ENCODE results near the gene SETBP1. TPM values are rescaled to one million over a fixed set of nuclear protein-coding genes. Genes with fewer than 3 reads are reported as not detected.

The SETBP1 gene
- total and polyA plus RNA-seq, 3 experiments from 2014 or later: 0.22 to 14.1 (median 13.9) TPM

- ChIA-PET POLR2A (no interaction called here), CTCF (interaction anchor here (1.1 to 1.3 kb wide), 3 partner anchors 18 to 34 kb away, joined by 3 to 4 read pairs (median 4); no protein-coding TSS in a partner anchor)
- H3K9me3 ChIP-seq (ENCODE audit: low read length): no peaks in the 10 kb centered on the region
Measured at GRCh38 chr18:44841752-44842587, 161.3 kb downstream of the SETBP1 start.

GRCh38 chr18:44842588-44843412 is 162.1 kb downstream of the SETBP1 start:
- H3K27me3 Mint-ChIP-seq: peaks cover 0 to 5% of the 10 kb centered on the region in 2 donors
- Histone ChIP-seq H3K27ac (ENCODE audit: low read depth, low read length) (no peak overlapping the region), H3K27me3 (ENCODE audit: insufficient read depth, low read length, poor library complexity, severe bottlenecking) (no peaks in the 10 kb centered on the region), H3K4me1 (ENCODE audit: insufficient read depth, low read length) (peaks cover 13% of the 10 kb centered on the region), H3K4me3 (ENCODE audit: low read length) (no peak overlapping the region), H3K36me3 (ENCODE audit: insufficient read depth, low read length) (no peaks in the 10 kb centered on the region), H3K9me3 (ENCODE audit: low read length) (no peaks in the 10 kb centered on the region)
- H3K4me1 Mint-ChIP-seq: peaks cover 8 to 24% (median 23%) of the 10 kb centered on the region in 3 donors
- no peaks in the 10 kb centered on the region for H3K9me3 Mint-ChIP-seq
- ChIA-PET CTCF (interaction anchor here (1.1 kb wide), 1 partner anchor 34 kb away, joined by 3 read pairs; no protein-coding TSS in a partner anchor), POLR2A (no interaction called here)
- no peaks in the 10 kb centered on the region for H3K36me3 Mint-ChIP-seq
- peak overlapping the region in 2 of 8 donors; percentile 9 to 72 for H3K27ac Mint-ChIP-seq
- H3K4me3 Mint-ChIP-seq: no peak overlapping the region
- no peak for DNase-seq

More at GRCh38 chr18:44841752-44842587, 161.3 kb downstream of the SETBP1 start:
- H3K27ac ChIP-seq (ENCODE audit: low read depth, low read length): no peak overlapping the region
- Mint-ChIP-seq H3K27me3 (peaks cover 0 to 5% of the 10 kb centered on the region in 2 donors), H3K4me1 (peaks cover 8 to 24% (median 23%) of the 10 kb centered on the region in 3 donors), H3K4me3 (no peak overlapping the region), H3K27ac (peak overlapping the region in 3 of 8 donors; percentile 2 to 72 (median 9)), H3K9me3 (no peaks in the 10 kb centered on the region), H3K36me3 (no peaks in the 10 kb centered on the region)
- H3K4me3 ChIP-seq (ENCODE audit: low read length): no peak overlapping the region
- H3K4me1 ChIP-seq (ENCODE audit: insufficient read depth, low read length): peaks cover 13% of the 10 kb centered on the region
- no peak for DNase-seq
- H3K36me3 ChIP-seq (ENCODE audit: insufficient read depth, low read length): no peaks in the 10 kb centered on the region
- H3K27me3 ChIP-seq (ENCODE audit: insufficient read depth, low read length, poor library complexity, severe bottlenecking): no peaks in the 10 kb centered on the region

- Mint-ChIP-seq H3K4me1 (peaks cover 3 to 10% (median 7%) of the 10 kb centered on the region in 3 donors), H3K27me3 (peaks cover 0 to 3% of the 10 kb centered on the region in 2 donors), H3K36me3 (no peaks in the 10 kb centered on the region), H3K27ac (peak overlapping the region in 1 of 8 donors; percentile 36), H3K9me3 (no peaks in the 10 kb centered on the region), H3K4me3 (no peak overlapping the region)
- Histone ChIP-seq H3K4me1 (ENCODE audit: insufficient read depth, low read length) (peaks cover 3% of the 10 kb centered on the region), H3K36me3 (ENCODE audit: insufficient read depth, low read length) (no peaks in the 10 kb centered on the region), H3K4me3 (ENCODE audit: low read length) (no peak overlapping the region), H3K27me3 (ENCODE audit: insufficient read depth, low read length, poor library complexity, severe bottlenecking) (no peaks in the 10 kb centered on the region), H3K9me3 (ENCODE audit: low read length) (no peaks in the 10 kb centered on the region), H3K27ac (ENCODE audit: low read depth, low read length) (no peak overlapping the region)
- no peak for DNase-seq
- POLR2A ChIA-PET: no interaction called here
- CTCF ChIA-PET: no interaction called here
Measured at GRCh38 chr18:44844486-44844885, 163.8 kb downstream of the SETBP1 start.

GRCh38 chr18:44846450-44846849 is 165.8 kb downstream of the SETBP1 start:
- H3K4me1 ChIP-seq (ENCODE audit: insufficient read depth, low read length): no peaks in the 10 kb centered on the region
- H3K9me3 Mint-ChIP-seq: no peaks in the 10 kb centered on the region
- H3K4me3 ChIP-seq (ENCODE audit: low read length): no peak overlapping the region
- H3K27ac ChIP-seq (ENCODE audit: low read depth, low read length): no peak overlapping the region
- H3K27ac Mint-ChIP-seq: no peak overlapping the region
- H3K27me3 ChIP-seq (ENCODE audit: insufficient read depth, low read length, poor library complexity, severe bottlenecking): no peaks in the 10 kb centered on the region
- no peaks in the 10 kb centered on the region for H3K36me3 ChIP-seq (ENCODE audit: insufficient read depth, low read length)
- POLR2A ChIA-PET: no interaction called here
- no peaks in the 10 kb centered on the region for H3K9me3 ChIP-seq (ENCODE audit: low read length)
- peaks cover 0 to 3% of the 10 kb centered on the region in 2 donors for H3K27me3 Mint-ChIP-seq
- no peak overlapping the region for H3K4me3 Mint-ChIP-seq
- no peaks in the 10 kb centered on the region for H3K4me1 Mint-ChIP-seq
- CTCF ChIA-PET: no interaction called here
- H3K36me3 Mint-ChIP-seq: no peaks in the 10 kb centered on the region
- no peak for DNase-seq

DNA sequence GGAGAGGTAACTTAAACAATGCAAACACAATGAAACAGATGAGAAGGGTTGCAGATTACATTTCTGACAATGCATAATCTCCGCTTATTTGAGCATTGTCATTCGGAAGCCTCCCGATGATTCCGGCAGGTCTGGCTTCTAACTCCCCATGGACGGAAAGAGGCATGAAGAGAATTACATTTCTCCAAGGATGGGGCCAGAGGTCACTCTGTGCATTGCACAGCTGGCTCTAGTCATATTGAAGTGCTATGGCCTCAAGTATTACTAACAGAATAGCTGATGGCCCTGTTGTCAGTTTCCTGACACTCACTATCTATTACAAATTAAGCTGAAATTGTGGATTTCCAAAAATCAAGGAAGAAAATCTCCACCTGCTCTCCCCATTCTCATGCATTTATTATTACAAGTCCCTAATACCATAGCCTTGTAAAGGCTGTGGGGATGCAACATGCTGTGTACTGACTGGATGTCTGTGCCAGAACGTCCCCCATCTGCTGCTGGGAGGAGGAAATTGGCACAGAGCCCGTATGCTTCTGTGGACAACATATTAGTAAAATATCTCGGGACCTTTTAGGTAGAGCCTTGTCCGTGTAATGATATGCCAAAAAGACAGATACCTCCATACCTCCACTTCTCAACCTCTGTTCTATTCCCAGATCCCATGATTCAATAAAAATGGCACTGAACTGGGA is 168.1 kb downstream of the SETBP1 start:
- H3K4me1 ChIP-seq (ENCODE audit: insufficient read depth, low read length): no peaks in the 10 kb centered on the region
- no peaks in the 10 kb centered on the region for H3K36me3 ChIP-seq (ENCODE audit: insufficient read depth, low read length)
- H3K9me3 Mint-ChIP-seq: no peaks in the 10 kb centered on the region
- H3K27me3 Mint-ChIP-seq: peaks cover 0 to 6% of the 10 kb centered on the region in 2 donors
- H3K27ac Mint-ChIP-seq: peak overlapping the region in 1 of 8 donors; percentile 25
- no peaks in the 10 kb centered on the region for H3K9me3 ChIP-seq (ENCODE audit: low read length)
- no peaks in the 10 kb centered on the region for H3K4me1 Mint-ChIP-seq
- H3K36me3 Mint-ChIP-seq: no peaks in the 10 kb centered on the region
- H3K27ac ChIP-seq (ENCODE audit: low read depth, low read length): no peak overlapping the region
- H3K27me3 ChIP-seq (ENCODE audit: insufficient read depth, low read length, poor library complexity, severe bottlenecking): no peaks in the 10 kb centered on the region
- ChIA-PET CTCF (interaction anchor here (1.0 kb wide), 1 partner anchor 44 kb away, joined by 3 read pairs; no protein-coding TSS in a partner anchor), POLR2A (no interaction called here)
- no peak overlapping the region for H3K4me3 Mint-ChIP-seq
- DNase-seq: no peak
- H3K4me3 ChIP-seq (ENCODE audit: low read length): no peak overlapping the region

DNA sequence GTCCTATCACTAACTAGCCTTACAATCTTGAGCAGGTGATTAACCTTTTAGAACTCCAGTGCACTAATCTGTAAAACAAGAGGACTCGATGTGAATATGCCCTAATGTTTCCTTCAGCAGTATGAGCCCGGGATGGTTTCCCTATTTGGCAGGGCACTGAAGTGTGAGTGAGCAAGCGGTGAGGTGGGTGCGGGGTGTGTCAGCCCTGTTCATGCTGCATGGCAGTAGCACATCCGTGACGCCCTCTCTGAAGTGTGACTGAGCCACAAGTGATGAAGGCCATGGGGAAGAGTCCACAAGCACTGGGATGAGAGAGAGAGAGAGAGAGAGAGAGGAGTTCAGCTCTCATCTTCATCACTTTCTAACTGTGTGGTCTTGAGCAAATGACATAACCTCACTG is 168.7 kb downstream of the SETBP1 start:
- DNase-seq: no peak
- CTCF ChIA-PET: no interaction called here
- POLR2A ChIA-PET: no interaction called here
- H3K9me3 Mint-ChIP-seq: no peaks in the 10 kb centered on the region
- no peak overlapping the region for H3K4me3 Mint-ChIP-seq
- Histone ChIP-seq H3K9me3 (ENCODE audit: low read length) (no peaks in the 10 kb centered on the region), H3K27ac (ENCODE audit: low read depth, low read length) (no peak overlapping the region), H3K27me3 (ENCODE audit: insufficient read depth, low read length, poor library complexity, severe bottlenecking) (no peaks in the 10 kb centered on the region), H3K36me3 (ENCODE audit: insufficient read depth, low read length) (no peaks in the 10 kb centered on the region), H3K4me3 (ENCODE audit: low read length) (no peak overlapping the region), H3K4me1 (ENCODE audit: insufficient read depth, low read length) (no peaks in the 10 kb centered on the region)
- H3K27me3 Mint-ChIP-seq: peaks cover 0 to 8% of the 10 kb centered on the region in 2 donors
- no peaks in the 10 kb centered on the region for H3K36me3 Mint-ChIP-seq
- no peak overlapping the region for H3K27ac Mint-ChIP-seq
- H3K4me1 Mint-ChIP-seq: no peaks in the 10 kb centered on the region

DNA sequence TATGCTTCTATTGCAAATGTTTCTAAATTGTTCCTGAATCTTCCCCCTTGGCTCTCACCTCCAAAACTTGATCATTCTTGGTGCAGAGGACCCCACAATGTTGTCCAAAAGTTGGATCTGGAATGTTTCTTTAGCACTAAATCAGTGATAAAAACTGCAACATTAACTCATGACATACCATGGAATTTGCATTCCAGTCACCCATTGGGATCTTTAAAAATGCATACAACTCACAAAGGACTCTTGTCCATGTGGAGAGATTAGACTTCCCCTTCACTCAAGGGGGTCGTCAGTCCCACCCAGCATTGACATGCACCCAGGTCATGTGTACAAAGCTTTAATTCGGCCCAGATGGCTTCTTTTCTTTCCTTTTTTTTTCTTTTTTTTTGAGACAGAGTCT is 169.3 kb downstream of the SETBP1 start:
- no peak for DNase-seq
- ChIA-PET CTCF (no interaction called here), POLR2A (no interaction called here)
- no peaks in the 10 kb centered on the region for H3K4me1 ChIP-seq (ENCODE audit: insufficient read depth, low read length)
- H3K9me3 ChIP-seq (ENCODE audit: low read length): no peaks in the 10 kb centered on the region
- no peak overlapping the region for H3K27ac ChIP-seq (ENCODE audit: low read depth, low read length)
- no peak overlapping the region for H3K27ac Mint-ChIP-seq
- no peak overlapping the region for H3K4me3 Mint-ChIP-seq
- H3K9me3 Mint-ChIP-seq: no peaks in the 10 kb centered on the region
- no peaks in the 10 kb centered on the region for H3K27me3 ChIP-seq (ENCODE audit: insufficient read depth, low read length, poor library complexity, severe bottlenecking)
- no peaks in the 10 kb centered on the region for H3K36me3 ChIP-seq (ENCODE audit: insufficient read depth, low read length)
- H3K27me3 Mint-ChIP-seq: peaks cover 0 to 5% of the 10 kb centered on the region in 2 donors
- H3K4me1 Mint-ChIP-seq: no peaks in the 10 kb centered on the region
- H3K4me3 ChIP-seq (ENCODE audit: low read length): no peak overlapping the region
- no peaks in the 10 kb centered on the region for H3K36me3 Mint-ChIP-seq
